Sigmoid colon (tissue), 4 donors: ENCODE data around the gene EEFSEC.

Source experiments
- CTCF ChIP-seq, 4 experiments: fragments of 450-650 bp in 3 of 4; fragments of 200-600 bp in 1 of 4; IDR thresholded peaks; one replicate each; pipeline ENCODE4 v1.5.1; 2016 to 2019; ENCODE audit warnings: antibody characterized with exemption in 4 of 4, mild to moderate bottlenecking in 3 of 4, moderate library complexity in 2 of 4
- EP300 ChIP-seq, 4 donors: sonication (generic); formaldehyde crosslinking; IDR thresholded peaks; one replicate each; pipeline ENCODE4 v1.6.1; 2017; ENCODE audit warnings: antibody characterized with exemption in 4 of 4
- POLR2A ChIP-seq, 2 donors: fragments of 450-650 bp; IDR thresholded peaks; one replicate each; pipeline ENCODE4 v1.6.1; 2016; ENCODE audit warnings: antibody characterized with exemption in 2 of 2, mild to moderate bottlenecking in 2 of 2, moderate library complexity in 2 of 2

- TF ChIP-seq EP300 (IDR thresholded peaks at IDR 0.05) (no peak), CTCF (IDR thresholded peaks at IDR 0.05) (no peak), POLR2A (IDR thresholded peaks at IDR 0.05) (no peak)
These were observed 148.1 kb downstream of the EEFSEC start for GRCh38 chr3:128301186-128302023.
